Heart left ventricle (tissue), 16 donors: ENCODE measurements around the gene PARD3B. TPM values are rescaled to one million over a fixed set of nuclear protein-coding genes. Genes with fewer than 3 reads are reported as not detected.
A peak's percentile ranks its signal among the peaks of the same experiment; 100 is the strongest.

Source experiments
- ATAC-seq, 4 donors: fragments of 200-7000 bp; cut with Tn5 transposase; one replicate each; pipeline ENCODE4 v1.9.1; 2020 to 2022; ENCODE audit warnings: moderate library complexity in 4 of 4, mild to moderate bottlenecking in 3 of 4, moderate number of reproducible peaks in 1 of 4
- DNase-seq, 5 donors: peaks; one replicate each; pipeline ENCODE4 v3.0.0-alpha.2; 2020
- H3K27ac ChIP-seq, 12 donors: fragments of 200-600 bp; sonication (generic) in 4 of 12; one replicate each; pipeline versions ENCODE4 v1.5.0 to v1.8.0; 2016 to 2022; ENCODE audit warnings: mild to moderate bottlenecking in 2 of 12
- H3K27me3 ChIP-seq, 9 donors: fragments of 200-600 bp; sonication (generic) in 2 of 9; one replicate each; pipeline versions ENCODE4 v1.5.1 to v1.8.0; 2016 to 2022; ENCODE audit warnings: mild to moderate bottlenecking in 3 of 9
- H3K36me3 ChIP-seq, 9 donors: fragments of 200-600 bp; sonication (generic) in 2 of 9; one replicate each; pipeline versions ENCODE4 v1.5.0 to v1.8.0; 2018 to 2022; ENCODE audit warnings: mild to moderate bottlenecking in 2 of 9
- H3K4me1 ChIP-seq, 12 donors: fragments of 200-600 bp; sonication (generic) in 4 of 12; one replicate each; pipeline versions ENCODE4 v1.5.0 to v1.8.0; 2016 to 2022; ENCODE audit warnings: mild to moderate bottlenecking in 3 of 12
- H3K4me3 ChIP-seq, 12 donors: fragments of 200-600 bp; sonication (generic) in 4 of 12; one replicate each; pipeline versions ENCODE4 v1.5.0 to v1.8.0; 2017 to 2022; ENCODE audit warnings: mild to moderate bottlenecking in 9 of 12, moderate library complexity in 4 of 12
- H3K9me3 ChIP-seq, 12 donors: fragments of 200-600 bp; sonication (generic) in 4 of 12; one replicate each; pipeline versions ENCODE4 v1.5.0 to v1.8.0; 2016 to 2022; ENCODE audit warnings: mild to moderate bottlenecking in 1 of 12
- CTCF ChIP-seq, 12 donors: fragments of 200-600 bp; sonication (generic) in 4 of 12; IDR thresholded peaks; one replicate each; pipeline versions ENCODE4 v1.5.0 to v1.8.0; 2018 to 2022; ENCODE audit warnings: antibody characterized with exemption in 12 of 12, mild to moderate bottlenecking in 5 of 12
- POLR2A ChIP-seq, 2 donors: fragments of 450-650 bp; IDR thresholded peaks; one replicate each; pipeline ENCODE4 v1.6.1; 2017; ENCODE audit warnings: antibody characterized with exemption in 2 of 2, mild to moderate bottlenecking in 2 of 2, moderate library complexity in 2 of 2
- WGBS, 4 donors: extraction: QIAGEN DNeasy Blood & Tissue Kit in 2 of 4; methylation state at CpG; one replicate each; pipeline versions ENCODE4 v1.1.5 to v1.1.7; 2013 to 2018; 5-methylcytosine and 5-hydroxymethylcytosine counted together
- intact Hi-C, 10 donors: fragments of 100-400 bp; cut with DNase I; formaldehyde crosslinking; loops; one replicate each; pipeline versions ENCODE4 v1.11.1 to v1.14.2; 2022
- polyA plus RNA-seq, 2 donors: library from polyadenylated mRNA; stranded (reverse); fragments of 200-250 nt; gene quantifications; one replicate each; pipeline ENCODE4 v1.2.3, GENCODE V29; 2013
- total RNA-seq, 9 donors: library from RNA; depleted of rRNA in 2 of 9; stranded (reverse); fragments of >200 nt in 2 of 9; fragmentation: NEBNext Ultra II Directional in 3 of 9; extraction: Animal tissue kit (Norgen Biotek cat#: 25700) in 3 of 9; gene quantifications; one replicate each; pipeline versions ENCODE4 v1.1.0 to v1.2.4, GENCODE V29; 2016 to 2023
- donor health status: ischemic (EF 13 %, LVEDD 7.1; RV severe dilation, severe dysfunction).
- donor health status: healthy with polysubstance abuse.
- donor health status: DM: no; HTN: yes; CAD: no.
- donor health status: DM: no; HTN: no; CAD: no.
- donor health status: ischemic (EF 25% LVEDD 6.9; RV normal size, moderate dysfunction).
- donor health status: ischemic (EF 25% LVEDD 5.7; RV mildly dilated, moderate dysfunction).
- donor health status: healthy.
- donor health status: DM: yes; HTN: yes; CAD: no.
- donor health status: ischemic (EF 35%, LVEDD 5.7; RV mildly dilated, moderate dysfunction).
- donor health status: nonischemic (EF 11% LVEDD 7.7; RV severe dilation, severe dysfunction).
- donor health status: DM: yes; HTN: yes; CAD: no.
- donor health status: PGD.
- donor health status: ischemic (EF 29% LVEDD 5.4; RV normal size, mild dysfunction).
- donor health status: nonischemic (EF 23%, LVEDD 6.1; RV moderate dilation, normal function).

The PARD3B gene
- total and polyA plus RNA-seq, 11 donors: 0.71 to 15.1 (median 6.2) TPM

- intact Hi-C loops: no loop called here
- H3K9me3 ChIP-seq: peaks cover 0 to 15% (median 0%) of the 10 kb centered on the region in 12 donors
- no peaks in the 10 kb centered on the region for H3K27me3 ChIP-seq
- TF ChIP-seq CTCF (IDR thresholded peaks at IDR 0.05) (no peak), POLR2A (IDR thresholded peaks at IDR 0.05) (no peak)
- DNase-seq (no peak), ATAC-seq (peak in 1 of 4 donors; percentile 26)
- H3K27ac ChIP-seq: no peak overlapping the region
- H3K4me3 ChIP-seq: no peak overlapping the region
- no peaks in the 10 kb centered on the region for H3K36me3 ChIP-seq
- no peaks in the 10 kb centered on the region for H3K4me1 ChIP-seq
- 40 to 49% (median 42%) methylated on average over 6 of the region's 6 CpGs for WGBS, 4 donors
Observed at GRCh38 chr2:205642599-205643356, 1097.5 kb downstream of the PARD3B start.

GRCh38 chr2:205643391-205643885, 1098.2 kb downstream of the PARD3B start:
- Histone ChIP-seq H3K4me1 (no peaks in the 10 kb centered on the region), H3K27ac (no peak overlapping the region), H3K27me3 (no peaks in the 10 kb centered on the region), H3K4me3 (no peak overlapping the region), H3K36me3 (no peaks in the 10 kb centered on the region), H3K9me3 (peaks cover 0 to 15% (median 0%) of the 10 kb centered on the region in 12 donors)
- WGBS, 4 donors: 61 to 72% (median 67%) methylated on average over 10 of the region's 10 CpGs
- intact Hi-C loops: no loop called here
- no peak for ATAC-seq
- TF ChIP-seq POLR2A (IDR thresholded peaks at IDR 0.05) (no peak), CTCF (IDR thresholded peaks at IDR 0.05) (no peak)
- DNase-seq: no peak

- Histone ChIP-seq H3K4me3 (no peak overlapping the region), H3K9me3 (peaks cover 0 to 15% (median 0%) of the 10 kb centered on the region in 12 donors), H3K27me3 (no peaks in the 10 kb centered on the region), H3K36me3 (no peaks in the 10 kb centered on the region), H3K27ac (no peak overlapping the region), H3K4me1 (no peaks in the 10 kb centered on the region)
- intact Hi-C loops: no loop called here
- WGBS, 4 donors: 92 to 97% (median 96%) methylated on average over 5 of the region's 5 CpGs
- TF ChIP-seq POLR2A (IDR thresholded peaks at IDR 0.05) (no peak), CTCF (IDR thresholded peaks at IDR 0.05) (no peak)
- no peak for ATAC-seq
- DNase-seq: no peak
Observed at GRCh38 chr2:205644018-205644417, 1098.7 kb downstream of the PARD3B start.

GRCh38 chr2:205646680-205647079, 1101.4 kb downstream of the PARD3B start:
- no peaks in the 10 kb centered on the region for H3K9me3 ChIP-seq
- H3K4me1 ChIP-seq: no peaks in the 10 kb centered on the region
- no peaks in the 10 kb centered on the region for H3K27me3 ChIP-seq
- H3K4me3 ChIP-seq: no peak overlapping the region
- WGBS, 4 donors: 87 to 92% (median 89%) methylated on average over 8 of the region's 8 CpGs
- H3K27ac ChIP-seq: no peak overlapping the region
- ATAC-seq (no peak), DNase-seq (no peak)
- no peaks in the 10 kb centered on the region for H3K36me3 ChIP-seq
- no peak for TF ChIP-seq POLR2A (IDR thresholded peaks at IDR 0.05)
- no peak for TF ChIP-seq CTCF (IDR thresholded peaks at IDR 0.05)
- intact Hi-C loops: no loop called here
